SK-N-SH (cell line): ENCODE data around the gene ABCB1.

Experiments
- CTCF ChIP-seq: fragments of 200-600 bp; sonication (generic); IDR thresholded peaks from 2 replicates; pipeline ENCODE4 v1.6.1; 2017; ENCODE audit warnings: antibody characterized with exemption, mild to moderate bottlenecking, moderate library complexity
- GATA2 ChIP-seq: sonication (generic); formaldehyde crosslinking; IDR thresholded peaks from 2 replicates; pipeline ENCODE4 v1.5.0; 2020; ENCODE audit warnings: mild to moderate bottlenecking, missing genetic modification reagents
- JUND ChIP-seq: IDR thresholded peaks from 2 replicates; pipeline ENCODE4 v1.4.0; 2012
- MEF2A ChIP-seq: IDR thresholded peaks from 2 replicates; pipeline ENCODE4 v1.4.0; 2012; ENCODE audit warnings: low read depth, borderline replicate concordance
- NRF1 ChIP-seq: IDR thresholded peaks from 2 replicates; pipeline ENCODE4 v1.6.1; 2012; ENCODE audit warnings: low read depth, mild to moderate bottlenecking, low read length
- POLR2AphosphoS5 ChIP-seq: IDR thresholded peaks from 2 replicates; pipeline ENCODE4 v1.6.1; 2012; ENCODE audit warnings: low read depth, low read length
- RAD21 ChIP-seq: IDR thresholded peaks from 2 replicates; pipeline ENCODE4 v1.6.1; 2012; ENCODE audit warnings: mild to moderate bottlenecking, low read length
- REST ChIP-seq: IDR thresholded peaks from 2 replicates; pipeline ENCODE4 v1.6.1; 2012; ENCODE audit warnings: mild to moderate bottlenecking, low read depth, low read length, moderate library complexity
- USF1 ChIP-seq: IDR thresholded peaks from 2 replicates; pipeline ENCODE4 v1.4.0; 2012; ENCODE audit warnings: low read depth, borderline replicate concordance
- YY1 ChIP-seq: IDR thresholded peaks from 2 replicates; pipeline ENCODE4 v1.4.0; 2012; ENCODE audit warnings: low read depth, mild to moderate bottlenecking

- TF ChIP-seq POLR2AphosphoS5 (no peak), MEF2A (peak; percentile 42; the same call in 1 of the 2 replicates), RAD21 (no peak), CTCF (no peak), USF1 (no peak), GATA2 (CRISPR knock-in tag) (no peak), REST (no peak), YY1 (no peak), NRF1 (no peak), JUND (no peak)
Observed at GRCh38 chr7:87574630-87575029, 26.1 kb downstream of the ABCB1 start.
